GM04503 (cell line): ENCODE results near the gene EVX2.

Experiments
- DNase-seq: peaks from one replicate; pipeline ENCODE4 v3.0.0-alpha.2; 2012; ENCODE audit warnings: low read depth

The EVX2 gene

DNA sequence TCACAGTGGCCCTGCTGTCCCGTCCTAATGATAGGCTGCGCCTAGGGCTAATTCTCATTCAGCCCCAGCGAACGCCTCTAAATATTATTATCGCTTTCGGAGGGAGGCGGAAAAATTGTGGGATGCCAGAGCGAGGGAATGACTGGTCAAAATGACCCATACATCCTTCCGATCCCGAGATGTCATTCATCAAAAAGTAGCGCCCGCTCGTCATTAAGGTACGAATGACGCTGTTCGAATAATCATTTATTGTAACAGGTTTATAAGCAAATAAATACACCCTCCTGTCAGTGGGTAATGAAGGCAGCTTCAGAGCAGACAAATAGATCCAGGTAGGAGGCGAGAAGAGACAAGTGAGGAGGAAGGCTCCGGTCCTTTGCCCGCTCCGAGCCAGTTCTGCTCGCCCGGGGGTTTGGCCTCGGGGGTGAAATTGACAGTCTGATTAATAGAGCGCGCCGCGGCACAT, at the start of gene EVX2:
Gene EVX2, minus strand, starts transcription at position 167 of the 466 bp plus-strand sequence. CDS start 186 bp downstream, outside the sequence.
- DNase-seq: no peak

GRCh38 chr2:176133389-176133788, 49.6 kb upstream of the EVX2 start:
- DNase-seq: no peak

DNA sequence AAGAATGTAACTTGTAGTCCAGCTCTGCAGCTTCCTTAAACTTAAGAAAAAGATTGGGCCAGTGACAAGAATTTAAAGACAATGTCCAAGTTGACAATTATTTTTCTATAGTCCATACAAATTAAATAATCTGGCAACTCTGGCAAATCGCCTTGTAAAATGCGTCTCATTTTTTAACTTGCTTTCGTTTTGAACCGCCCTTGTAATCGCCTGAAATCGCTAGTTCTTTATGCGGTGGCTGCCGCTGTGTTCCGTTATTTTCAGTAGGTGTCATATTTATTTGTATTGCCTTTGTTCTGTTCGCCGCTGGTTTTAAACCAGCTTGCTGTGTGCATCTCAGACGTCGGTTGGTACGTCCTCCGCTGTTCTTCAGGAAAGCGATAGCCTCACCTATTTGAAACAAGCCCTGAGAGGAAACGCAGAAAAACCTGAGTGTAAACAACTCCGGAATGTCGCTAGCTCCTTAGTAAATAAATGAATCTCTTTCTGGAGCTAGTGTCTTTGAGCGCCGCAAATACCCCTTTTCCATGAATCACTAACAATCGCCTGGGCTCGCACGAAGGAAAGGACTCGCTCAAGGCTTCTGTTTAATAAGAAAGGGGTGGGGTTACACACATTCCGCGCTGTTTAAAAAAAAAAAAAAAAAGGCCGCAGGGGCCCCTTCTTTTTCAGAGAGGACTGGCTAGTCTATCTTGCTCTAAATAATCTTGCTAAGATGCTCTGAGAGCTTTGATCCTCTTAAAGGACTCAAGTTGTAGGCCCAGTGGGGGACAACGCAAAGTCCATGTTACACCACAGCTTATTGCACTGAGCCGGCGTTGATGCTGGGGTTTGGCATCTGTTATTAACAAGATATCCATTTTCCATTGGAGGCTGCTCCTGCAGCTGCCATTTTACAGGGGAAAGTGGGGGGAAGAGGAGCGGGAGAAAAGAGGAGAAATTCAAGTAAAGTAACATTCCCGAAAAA, 48.7 kb upstream of the EVX2 start:
- DNase-seq: no peak

DNA sequence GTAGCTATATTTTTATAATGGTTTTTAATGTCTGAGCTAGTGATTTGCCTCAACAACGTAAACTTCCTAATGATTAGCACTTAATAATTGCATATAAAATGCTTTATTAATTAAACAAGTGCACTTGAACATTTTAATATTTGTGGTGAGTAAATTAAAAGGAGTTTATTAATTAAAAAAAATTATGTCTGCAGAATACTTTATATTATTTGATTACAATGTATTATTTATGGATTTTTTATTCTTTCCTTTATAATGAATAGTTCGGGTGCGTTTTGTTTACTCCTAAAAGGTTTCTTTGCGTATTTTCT, 48.0 kb upstream of the EVX2 start:
- DNase-seq: no peak

- DNase-seq: no peak
Measured at GRCh38 chr2:176130957-176131847, 47.4 kb upstream of the EVX2 start.

DNA sequence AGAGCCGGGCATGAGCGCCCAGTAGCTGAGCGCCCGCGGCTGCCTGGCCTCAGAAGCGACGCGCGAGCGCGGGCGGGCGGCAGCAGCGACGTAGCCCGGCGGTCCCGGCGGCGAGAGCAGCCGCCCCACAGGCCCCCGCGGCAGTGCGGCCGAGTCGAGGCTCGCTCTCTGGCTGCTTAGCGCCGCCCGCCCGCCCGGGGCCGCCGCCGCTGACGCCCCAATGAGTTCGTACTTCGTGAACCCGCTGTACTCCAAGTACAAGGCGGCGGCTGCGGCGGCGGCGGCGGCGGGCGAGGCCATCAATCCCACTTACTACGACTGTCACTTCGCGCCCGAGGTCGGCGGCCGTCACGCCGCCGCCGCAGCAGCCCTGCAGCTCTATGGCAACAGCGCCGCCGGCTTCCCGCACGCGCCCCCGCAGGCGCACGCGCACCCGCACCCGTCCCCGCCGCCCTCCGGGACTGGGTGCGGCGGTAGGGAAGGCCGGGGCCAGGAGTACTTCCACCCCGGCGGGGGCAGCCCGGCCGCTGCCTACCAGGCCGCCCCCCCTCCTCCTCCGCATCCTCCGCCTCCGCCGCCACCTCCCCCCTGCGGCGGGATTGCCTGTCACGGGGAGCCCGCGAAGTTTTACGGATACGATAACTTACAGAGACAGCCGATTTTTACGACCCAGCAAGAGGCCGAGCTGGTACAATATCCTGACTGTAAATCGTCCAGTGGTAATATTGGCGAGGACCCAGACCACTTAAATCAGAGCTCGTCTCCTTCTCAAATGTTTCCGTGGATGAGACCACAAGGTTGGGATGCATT, 46.6 kb upstream of the EVX2 start:
- DNase-seq: no peak

DNA sequence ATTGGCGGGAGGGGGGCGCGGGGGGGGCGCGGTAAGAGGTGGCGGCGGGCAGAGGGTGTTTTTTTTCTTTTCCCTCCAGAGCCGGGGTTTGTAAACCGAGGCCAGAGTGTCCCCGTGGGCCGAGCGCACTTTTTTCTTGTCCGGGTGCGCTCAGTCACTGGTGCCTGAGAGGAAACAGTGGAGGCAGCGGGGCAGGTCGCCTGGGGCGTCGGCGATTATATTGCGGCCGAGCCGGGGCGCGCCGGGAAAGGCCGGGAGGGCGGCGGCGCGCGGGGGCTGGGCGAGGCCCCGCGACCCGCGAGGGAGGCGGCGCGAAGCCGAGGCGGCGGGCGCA, 46.0 kb upstream of the EVX2 start:
- no peak for DNase-seq

DNA sequence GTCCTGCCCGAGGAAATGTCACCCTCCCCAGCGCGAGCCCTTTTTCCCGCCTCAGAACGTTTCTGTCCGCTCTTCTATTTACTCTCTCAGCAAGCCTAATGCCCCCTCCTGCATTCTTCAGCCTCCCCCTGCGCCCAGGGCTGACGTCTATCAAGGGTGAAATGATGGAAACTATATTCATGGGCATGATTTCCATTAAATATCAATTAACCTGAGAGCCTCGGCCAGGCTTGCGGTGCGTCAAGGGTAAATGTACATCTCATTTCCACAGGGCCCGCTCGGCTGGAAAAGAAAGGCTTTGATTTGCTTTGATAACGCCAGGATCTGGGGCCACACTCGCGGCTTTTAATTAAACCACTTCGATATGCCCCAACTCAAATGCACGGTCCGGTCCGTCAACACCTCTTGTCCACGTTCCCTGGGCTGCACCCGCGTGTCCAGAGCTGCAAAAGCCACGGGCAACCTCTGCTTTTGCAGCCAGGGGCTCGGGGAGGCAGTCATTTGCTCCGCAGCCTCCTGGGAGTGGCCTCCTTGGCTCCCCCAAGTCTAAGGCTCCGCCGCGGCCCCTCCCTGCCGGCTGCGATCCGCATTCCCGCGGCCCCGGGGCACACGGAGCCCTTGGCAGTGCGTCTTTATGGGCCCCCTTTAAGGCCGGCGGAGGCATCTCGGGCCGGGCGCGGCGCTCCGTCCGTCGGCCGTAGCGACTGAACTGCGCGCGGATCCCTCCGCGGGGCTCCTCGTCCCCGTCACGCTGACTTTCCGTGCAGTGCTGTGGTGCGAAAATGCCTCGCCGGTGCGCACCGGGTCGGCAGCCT, 45.4 kb upstream of the EVX2 start, which contains the start of gene HOXD8:
Gene HOXD8, plus strand, starts transcription at position 724 of the 815 bp plus-strand sequence. CDS start 662 bp downstream, outside the sequence.
- no peak for DNase-seq

DNA sequence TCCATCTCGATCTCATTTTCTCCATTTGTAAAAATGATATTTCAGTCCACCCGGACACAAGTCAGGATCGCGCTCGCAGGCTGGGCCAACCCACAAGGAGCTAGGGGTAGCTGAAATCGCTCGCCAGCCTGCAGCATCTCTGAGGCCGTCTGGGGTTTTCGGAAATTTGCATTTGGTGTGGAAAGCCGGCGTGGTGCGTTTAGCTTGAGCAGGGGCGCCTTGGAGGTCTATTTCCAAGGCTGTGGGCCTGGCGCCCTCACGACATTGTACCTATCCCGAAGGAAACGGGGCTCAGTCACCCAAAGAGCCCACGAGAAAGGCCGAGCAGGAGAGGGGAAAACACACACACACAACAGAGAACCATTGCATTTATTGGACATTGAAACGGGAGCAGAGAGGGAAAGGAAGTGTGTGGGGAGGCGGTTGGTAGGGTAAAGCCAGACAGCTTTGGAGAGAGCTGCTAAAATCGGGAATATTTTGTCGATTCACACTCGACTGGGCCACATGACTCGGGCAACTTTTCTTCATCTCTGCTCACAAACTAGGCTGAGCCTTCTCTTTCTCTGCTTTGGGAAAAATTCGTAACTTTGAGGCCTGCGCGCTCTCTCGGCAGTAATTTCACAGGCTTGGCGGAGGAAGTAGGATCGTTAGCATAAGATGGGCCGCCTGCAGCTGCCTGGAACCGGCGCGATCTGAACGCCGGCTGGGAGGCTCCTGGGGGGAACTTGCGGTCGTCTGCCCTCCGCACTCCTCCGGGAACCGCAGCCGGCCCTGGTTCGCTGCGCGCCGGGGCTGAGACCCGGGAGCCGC, 44.6 kb upstream of the EVX2 start:
- no peak for DNase-seq

GRCh38 chr2:176127774-176128072, 44.0 kb upstream of the EVX2 start:
- DNase-seq: no peak

- DNase-seq: no peak
Measured at GRCh38 chr2:176126929-176127773, 43.4 kb upstream of the EVX2 start.

DNA sequence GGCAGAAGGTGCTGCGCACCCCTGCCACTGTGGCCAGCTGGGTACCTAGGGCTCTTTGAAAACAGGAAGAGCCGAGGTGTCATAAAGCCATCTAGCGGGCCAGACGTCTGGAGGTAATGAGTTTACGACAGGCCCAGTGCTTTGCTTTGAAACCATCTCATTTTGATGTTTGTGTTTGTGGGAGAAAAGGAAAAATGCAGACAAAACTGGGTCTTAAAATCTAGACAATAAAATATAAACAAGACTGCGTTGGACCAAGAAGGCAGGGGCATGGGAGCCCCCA, 42.0 kb upstream of the EVX2 start:
- DNase-seq: no peak

DNA sequence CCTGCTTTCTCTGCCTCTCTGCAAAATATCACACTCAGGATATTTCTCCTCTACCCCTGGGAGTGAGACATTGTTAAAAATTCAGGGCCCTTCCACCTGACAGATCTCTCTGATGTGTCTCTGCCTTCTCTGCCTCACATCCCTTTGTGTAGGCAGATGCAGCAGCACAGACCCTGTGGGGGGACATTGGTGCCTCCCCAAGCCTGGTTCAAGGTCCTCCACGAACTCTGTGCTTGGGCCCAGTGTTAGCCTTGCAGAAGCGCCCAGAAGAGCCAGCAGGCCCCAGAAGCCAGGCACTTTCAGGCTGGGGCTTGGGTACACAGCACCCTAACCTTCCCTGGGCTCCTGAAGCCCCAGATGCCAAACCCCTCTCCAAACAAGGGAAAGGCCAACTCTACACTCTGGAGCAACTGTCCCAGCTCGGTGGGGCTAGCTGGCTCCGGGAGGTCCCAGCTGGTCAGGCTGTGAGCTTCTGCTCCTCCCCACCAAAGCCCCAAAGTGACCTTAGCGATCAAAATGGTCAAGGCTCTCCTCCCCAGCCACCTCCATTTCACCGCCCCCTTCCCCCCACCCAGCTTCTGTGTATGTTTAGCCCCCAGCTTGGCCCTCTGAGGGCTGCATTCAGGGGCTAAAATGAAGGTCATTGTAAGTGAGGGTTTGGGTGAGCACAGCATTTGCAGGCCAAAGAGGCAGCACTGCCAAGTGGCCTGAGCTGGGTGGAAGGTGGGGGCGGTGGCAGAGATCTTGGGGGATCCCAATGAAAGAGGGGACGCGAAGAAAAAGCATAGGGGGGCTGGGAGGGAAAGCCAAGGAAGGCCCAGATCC, 41.4 kb upstream of the EVX2 start:
- DNase-seq: no peak

DNA sequence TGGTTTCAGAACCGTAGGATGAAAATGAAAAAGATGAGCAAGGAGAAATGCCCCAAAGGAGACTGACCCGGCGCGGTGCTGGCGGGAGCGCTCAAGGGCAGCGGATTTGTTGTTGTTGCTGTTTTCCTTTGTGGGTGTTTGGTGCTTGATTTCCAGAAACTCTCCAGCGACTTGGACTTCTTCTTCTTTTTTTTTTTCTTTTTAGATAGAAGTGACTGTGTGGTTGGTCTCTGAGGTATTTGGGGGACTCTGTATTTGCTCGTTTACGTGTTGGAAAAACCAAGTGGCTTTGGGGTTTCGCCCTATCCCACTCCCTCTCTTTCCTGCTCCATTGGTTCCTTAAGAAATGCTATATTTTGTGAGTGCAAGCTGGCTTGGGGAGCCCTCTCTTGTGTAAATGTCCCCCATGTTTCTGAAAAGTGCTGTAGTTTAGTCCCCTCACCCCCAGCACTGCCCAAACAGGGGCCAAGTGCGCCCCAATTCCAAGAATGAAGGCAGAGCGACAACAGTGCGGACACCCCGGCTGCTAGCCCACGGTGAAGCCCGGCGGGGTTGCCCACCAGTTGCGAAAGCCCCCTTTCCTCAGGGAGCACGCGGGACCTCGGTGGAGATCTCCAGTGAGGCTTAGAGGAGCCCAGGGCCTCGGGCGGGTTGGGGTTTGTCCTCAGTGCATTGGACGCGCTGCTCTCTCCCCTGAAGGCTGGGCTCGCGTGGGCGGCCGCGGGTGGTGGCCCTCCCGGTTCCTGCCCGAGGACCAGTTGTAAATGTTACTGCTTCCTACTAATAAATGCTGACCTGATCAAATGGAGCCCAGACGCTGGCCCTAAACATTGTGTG, 40.6 kb upstream of the EVX2 start:
- DNase-seq: no peak

DNA sequence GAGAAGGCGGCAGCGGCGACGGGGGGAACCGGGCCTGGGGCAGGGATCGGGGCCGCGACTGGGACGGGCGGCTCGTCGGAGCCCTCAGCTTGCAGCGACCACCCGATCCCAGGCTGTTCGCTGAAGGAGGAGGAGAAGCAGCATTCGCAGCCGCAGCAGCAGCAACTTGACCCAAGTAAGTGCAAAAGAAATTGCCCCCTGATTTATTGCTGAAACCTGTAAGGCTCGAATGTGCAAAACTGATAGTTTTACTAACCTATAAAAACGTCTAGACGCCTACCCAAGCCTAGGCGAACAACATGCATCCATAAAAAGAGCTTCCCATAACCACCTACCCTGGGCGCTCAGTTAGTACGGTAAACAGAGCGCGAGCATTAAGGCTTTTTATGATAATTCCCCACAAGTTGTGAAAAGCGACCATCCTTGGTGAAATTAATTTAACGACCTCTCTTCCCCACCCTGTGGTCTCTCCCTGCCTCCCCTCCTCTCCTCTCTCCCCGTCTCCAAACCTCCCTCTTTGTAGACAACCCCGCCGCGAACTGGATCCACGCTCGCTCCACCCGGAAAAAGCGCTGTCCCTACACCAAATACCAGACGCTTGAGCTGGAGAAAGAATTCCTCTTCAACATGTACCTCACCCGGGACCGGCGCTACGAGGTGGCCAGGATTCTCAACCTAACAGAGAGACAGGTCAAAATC, 39.8 kb upstream of the EVX2 start:
- DNase-seq: no peak

- no peak for DNase-seq
Measured at GRCh38 chr2:176122683-176123410, 39.1 kb upstream of the EVX2 start, which contains the start of gene HOXD9. Gene HOXD9, plus strand, starts transcription at chr2:176122719. Its CDS starts 50 bp downstream, at chr2:176122769.
